Suprapubic skin (tissue), 4 donors: ENCODE measurements around the gene PIGC. TPM values are rescaled to one million over a fixed set of nuclear protein-coding genes. Genes with fewer than 3 reads are reported as not detected.

ENCODE experiments used
- DNase-seq, 2 donors: peaks; one replicate each; pipeline ENCODE4 v3.0.0-alpha.2; 2019; ENCODE audit warnings: low spot score in 2 of 2
- H3K27ac ChIP-seq: fragments of 200-600 bp; sonication (generic); one replicate; pipeline ENCODE4 v1.5.1; 2019
- H3K27me3 ChIP-seq: fragments of 200-600 bp; sonication (generic); one replicate; pipeline ENCODE4 v1.5.1; 2019
- H3K36me3 ChIP-seq: fragments of 200-600 bp; sonication (generic); one replicate; pipeline ENCODE4 v1.5.1; 2019
- H3K4me1 ChIP-seq: fragments of 200-600 bp; sonication (generic); one replicate; pipeline ENCODE4 v1.5.1; 2019
- H3K4me3 ChIP-seq: fragments of 200-600 bp; sonication (generic); one replicate; pipeline ENCODE4 v1.5.1; 2019; ENCODE audit warnings: mild to moderate bottlenecking
- H3K9me3 ChIP-seq: fragments of 200-600 bp; sonication (generic); one replicate; pipeline ENCODE4 v1.5.1; 2019
- CTCF ChIP-seq, 2 donors: fragments of 200-600 bp in 1 of 2; fragments of 450-650 bp in 1 of 2; sonication (generic) in 1 of 2; IDR thresholded peaks; one replicate each; pipeline ENCODE4 v1.5.1; 2016 to 2019; ENCODE audit warnings: antibody characterized with exemption in 2 of 2, mild to moderate bottlenecking in 1 of 2, moderate library complexity in 1 of 2
- EP300 ChIP-seq: sonication (generic); formaldehyde crosslinking; IDR thresholded peaks from one replicate; pipeline ENCODE4 v1.6.1; 2017; ENCODE audit warnings: antibody characterized with exemption
- POLR2A ChIP-seq, 2 donors: fragments of 450-650 bp; IDR thresholded peaks; one replicate each; pipeline ENCODE4 v1.6.1; 2017; ENCODE audit warnings: antibody characterized with exemption in 2 of 2, mild to moderate bottlenecking in 2 of 2, moderate library complexity in 2 of 2
- POLR2AphosphoS5 ChIP-seq, 3 donors: sonication (generic); formaldehyde crosslinking; IDR thresholded peaks; one replicate each; pipeline ENCODE4 v1.6.1; 2017; ENCODE audit warnings: antibody characterized with exemption in 3 of 3
- WGBS: methylation state at CpG from one replicate; pipeline ENCODE4 v1.1.5; 2018; 5-methylcytosine and 5-hydroxymethylcytosine counted together
- total RNA-seq, 4 donors: library from RNA; depleted of rRNA; stranded (reverse); fragments of >200 nt; gene quantifications; one replicate each; pipeline ENCODE4 v1.1.0, GENCODE V29; 2016

PIGC gene
- total RNA-seq, 4 donors from 2014 or later: 16.8 to 51.8 (median 34.1) TPM

GRCh38 chr1:172486805-172487454 lies 43.1 kb upstream of the PIGC start:
- Histone ChIP-seq H3K27ac (no peak overlapping the region), H3K27me3 (peaks cover 4% of the 10 kb centered on the region), H3K4me1 (no peaks in the 10 kb centered on the region), H3K36me3 (no peaks in the 10 kb centered on the region), H3K4me3 (no peak overlapping the region), H3K9me3 (no peaks in the 10 kb centered on the region)
- no peak for DNase-seq
- TF ChIP-seq EP300 (no peak), CTCF (IDR thresholded peaks at IDR 0.05) (no peak), POLR2AphosphoS5 (IDR thresholded peaks at IDR 0.05) (no peak), POLR2A (IDR thresholded peaks at IDR 0.05) (no peak)
- WGBS: 48% methylated on average over 3 of the region's 3 CpGs

DNA sequence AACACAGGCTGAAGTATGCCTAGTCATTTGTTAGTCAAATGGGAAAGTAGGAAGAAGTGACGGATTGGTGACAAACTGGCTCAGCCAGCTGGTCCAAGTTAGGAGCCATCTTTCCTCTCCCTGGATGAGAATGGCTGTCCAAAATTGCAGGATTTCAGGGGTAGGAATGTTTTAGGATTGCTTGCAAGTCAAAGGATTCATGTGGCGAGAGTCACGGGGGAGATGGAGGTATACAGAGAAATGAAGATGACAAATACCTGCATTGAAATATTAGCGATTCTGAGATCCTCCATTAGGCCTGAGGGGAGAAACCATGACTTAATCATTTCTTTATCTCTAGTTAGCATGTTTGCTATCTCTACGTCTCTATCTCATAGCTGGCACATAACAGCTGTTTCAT lies 41.8 kb upstream of the PIGC start:
- no peak for TF ChIP-seq CTCF (IDR thresholded peaks at IDR 0.05)
- no peak for TF ChIP-seq POLR2AphosphoS5 (IDR thresholded peaks at IDR 0.05)
- no peak for TF ChIP-seq POLR2A (IDR thresholded peaks at IDR 0.05)
- no peak for TF ChIP-seq EP300
- WGBS: 54% methylated on average over 5 of the region's 5 CpGs
- no peak overlapping the region for H3K27ac ChIP-seq
- no peaks in the 10 kb centered on the region for H3K36me3 ChIP-seq
- no peaks in the 10 kb centered on the region for H3K9me3 ChIP-seq
- no peaks in the 10 kb centered on the region for H3K4me1 ChIP-seq
- H3K27me3 ChIP-seq: no peaks in the 10 kb centered on the region
- no peak for DNase-seq
- H3K4me3 ChIP-seq: no peak overlapping the region

- no peak for DNase-seq
- Histone ChIP-seq H3K27me3 (no peaks in the 10 kb centered on the region), H3K4me1 (no peaks in the 10 kb centered on the region), H3K27ac (no peak overlapping the region), H3K9me3 (no peaks in the 10 kb centered on the region), H3K4me3 (no peak overlapping the region), H3K36me3 (no peaks in the 10 kb centered on the region)
- TF ChIP-seq POLR2AphosphoS5 (IDR thresholded peaks at IDR 0.05) (no peak), POLR2A (IDR thresholded peaks at IDR 0.05) (no peak), CTCF (IDR thresholded peaks at IDR 0.05) (no peak), EP300 (no peak)
Measured at GRCh38 chr1:172484252-172484651, 40.4 kb upstream of the PIGC start.

DNA sequence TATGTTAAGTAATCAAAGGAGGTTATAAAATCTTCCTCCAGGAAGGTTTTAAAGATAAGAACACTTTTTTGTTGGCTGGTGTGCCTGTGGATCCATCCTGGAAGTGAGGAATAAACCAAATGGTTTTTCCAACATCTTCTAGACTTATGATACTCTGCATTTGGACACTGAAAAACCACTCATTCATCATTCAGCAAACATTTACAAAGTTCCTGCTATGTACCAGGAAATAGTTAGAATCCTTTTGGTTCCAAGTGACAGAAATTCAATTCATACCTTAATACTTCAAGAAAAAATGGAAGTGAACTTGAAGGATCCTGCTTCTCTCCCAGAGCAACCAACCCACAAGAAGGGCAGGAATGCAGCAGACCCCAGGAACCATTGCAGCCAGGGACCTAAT lies 39.6 kb upstream of the PIGC start:
- H3K4me1 ChIP-seq: no peaks in the 10 kb centered on the region
- no peaks in the 10 kb centered on the region for H3K36me3 ChIP-seq
- no peaks in the 10 kb centered on the region for H3K27me3 ChIP-seq
- DNase-seq: no peak
- no peak for TF ChIP-seq CTCF (IDR thresholded peaks at IDR 0.05)
- no peak for TF ChIP-seq POLR2AphosphoS5 (IDR thresholded peaks at IDR 0.05)
- TF ChIP-seq POLR2A (IDR thresholded peaks at IDR 0.05): no peak
- no peak overlapping the region for H3K4me3 ChIP-seq
- H3K27ac ChIP-seq: no peak overlapping the region
- no peaks in the 10 kb centered on the region for H3K9me3 ChIP-seq

GRCh38 chr1:172482044-172482443 lies 38.2 kb upstream of the PIGC start:
- no peaks in the 10 kb centered on the region for H3K4me1 ChIP-seq
- WGBS: 0% methylated on average over 1 of the region's 1 CpG
- H3K9me3 ChIP-seq: no peaks in the 10 kb centered on the region
- no peak overlapping the region for H3K27ac ChIP-seq
- DNase-seq: no peak
- H3K27me3 ChIP-seq: no peaks in the 10 kb centered on the region
- H3K36me3 ChIP-seq: no peaks in the 10 kb centered on the region
- TF ChIP-seq POLR2AphosphoS5 (IDR thresholded peaks at IDR 0.05): no peak
- no peak for TF ChIP-seq CTCF (IDR thresholded peaks at IDR 0.05)
- no peak for TF ChIP-seq POLR2A (IDR thresholded peaks at IDR 0.05)
- no peak for TF ChIP-seq EP300
- no peak overlapping the region for H3K4me3 ChIP-seq
